ENCODE data around the gene GOLGA1. TPM values are rescaled to one million over a fixed set of nuclear protein-coding genes. Genes with fewer than 3 reads are reported as not detected.

GOLGA1 gene
- total RNA-seq, 4 donors from 2014 or later = 23.5 to 44.4 (median 28.4) TPM

GRCh38 chr9:124878518-124878917, 62.4 kb downstream of the GOLGA1 start:
- Histone ChIP-seq H3K4me3 (no peak overlapping the region), H3K27ac (no peak overlapping the region), H3K36me3 (peaks cover 4 to 100% (median 16%) of the 10 kb centered on the region in 3 donors), H3K9me3 (no peaks in the 10 kb centered on the region), H3K27me3 (no peaks in the 10 kb centered on the region), H3K4me1 (peaks cover 0 to 4% (median under 1%) of the 10 kb centered on the region in 4 donors)
- TF ChIP-seq CTCF (IDR thresholded peaks at IDR 0.05) (no peak), EP300 (IDR thresholded peaks at IDR 0.05) (no peak), POLR2A (IDR thresholded peaks at IDR 0.05) (no peak)
- no peak for DNase-seq (ENCODE audit: low spot score in 2 of 2)
- WGBS, 2 donors = 81 to 85% methylated on average over 6 of the region's 6 CpGs

- Histone ChIP-seq H3K9me3 (no peaks in the 10 kb centered on the region), H3K4me1 (peaks cover 0 to 9% (median 3%) of the 10 kb centered on the region in 4 donors), H3K27ac (no peak overlapping the region), H3K36me3 (peaks cover 4 to 100% (median 16%) of the 10 kb centered on the region in 3 donors), H3K27me3 (no peaks in the 10 kb centered on the region), H3K4me3 (no peak overlapping the region)
- no peak for DNase-seq (ENCODE audit: low spot score in 2 of 2)
- TF ChIP-seq EP300 (IDR thresholded peaks at IDR 0.05) = no peak
- TF ChIP-seq CTCF (IDR thresholded peaks at IDR 0.05) = no peak
- TF ChIP-seq POLR2A (IDR thresholded peaks at IDR 0.05) = no peak
- WGBS, 2 donors = 67 to 77% methylated on average over 1 of the region's 1 CpG
Observed at GRCh38 chr9:124878021-124878420, 62.9 kb downstream of the GOLGA1 start.

- Histone ChIP-seq H3K27me3 (no peaks in the 10 kb centered on the region), H3K4me3 (no peak overlapping the region), H3K36me3 (peaks cover 4 to 94% (median 16%) of the 10 kb centered on the region in 3 donors), H3K4me1 (peaks cover 0 to 17% (median 7%) of the 10 kb centered on the region in 4 donors), H3K9me3 (no peaks in the 10 kb centered on the region), H3K27ac (no peak overlapping the region)
- 83% methylated on average over 14 of the region's 14 CpGs for WGBS, 2 donors
- TF ChIP-seq POLR2A (IDR thresholded peaks at IDR 0.05) (no peak), CTCF (IDR thresholded peaks at IDR 0.05) (no peak), EP300 (IDR thresholded peaks at IDR 0.05) (no peak)
- no peak for DNase-seq (ENCODE audit: low spot score in 2 of 2)
Observed at GRCh38 chr9:124877021-124877782, 63.7 kb downstream of the GOLGA1 start.

- 69 to 93% methylated on average over 2 to 6 of the region's 6 CpGs for WGBS, 2 donors
- Histone ChIP-seq H3K4me1 (peaks cover 0 to 34% (median 19%) of the 10 kb centered on the region in 4 donors), H3K27ac (no peak overlapping the region), H3K9me3 (no peaks in the 10 kb centered on the region), H3K4me3 (no peak overlapping the region), H3K27me3 (no peaks in the 10 kb centered on the region), H3K36me3 (peaks cover 4 to 77% (median 16%) of the 10 kb centered on the region in 3 donors)
- no peak for DNase-seq (ENCODE audit: low spot score in 2 of 2)
- TF ChIP-seq POLR2A (IDR thresholded peaks at IDR 0.05) (no peak), EP300 (IDR thresholded peaks at IDR 0.05) (no peak), CTCF (IDR thresholded peaks at IDR 0.05) (no peak)
Observed at GRCh38 chr9:124875501-124875900, 65.4 kb downstream of the GOLGA1 start.

- Histone ChIP-seq H3K27ac (no peak overlapping the region), H3K4me3 (no peak overlapping the region), H3K4me1 (peaks cover 0 to 45% (median 25%) of the 10 kb centered on the region in 4 donors), H3K27me3 (no peaks in the 10 kb centered on the region), H3K9me3 (no peaks in the 10 kb centered on the region), H3K36me3 (peaks cover 0 to 59% (median 9%) of the 10 kb centered on the region in 3 donors)
- DNase-seq (ENCODE audit: low spot score in 2 of 2) = no peak
- TF ChIP-seq EP300 (IDR thresholded peaks at IDR 0.05) (no peak), CTCF (IDR thresholded peaks at IDR 0.05) (no peak), POLR2A (IDR thresholded peaks at IDR 0.05) (no peak)
- 81 to 82% methylated on average over 12 to 14 of the region's 14 CpGs for WGBS, 2 donors
Observed at GRCh38 chr9:124873664-124874063, 67.2 kb downstream of the GOLGA1 start.
